Skin epidermis (tissue), 12 donors: Measurements from ENCODE around the gene SPATA16.
A peak's percentile ranks its signal among the peaks of the same experiment; 100 is the strongest.
"Not testable (repeated sequence)": the region's sequence is repeated elsewhere in the genome, so short reads cannot be mapped to it uniquely, and the experiment has no call there.

Source experiments
- H3K27ac ChIP-seq, 21 experiments: fragments of 200-600 bp; sonication (generic) in 11 of 21; one replicate each; pipeline ENCODE4 v1.5.0; 2020; ENCODE audit warnings: mild to moderate bottlenecking in 3 of 21, inconsistent platforms in 2 of 21, moderate library complexity in 2 of 21
- H3K4me3 ChIP-seq, 7 experiments: fragments of 200-600 bp; sonication (generic) in 2 of 7; one replicate each; pipeline ENCODE4 v1.5.0; 2020; ENCODE audit warnings: inconsistent platforms in 2 of 7, mild to moderate bottlenecking in 2 of 7, moderate library complexity in 1 of 7

Gene SPATA16

GRCh38 chr3:172965256-172965655 lies 175.8 kb downstream of the SPATA16 start:
- Histone ChIP-seq H3K27ac (no peak overlapping the region), H3K4me3 (no peak overlapping the region)

- not testable (repeated sequence) for H3K4me3 ChIP-seq, H3K27ac ChIP-seq
Measured at GRCh38 chr3:172960626-172961182, 180.3 kb downstream of the SPATA16 start.

- H3K27ac ChIP-seq, result no peak overlapping the region
Measured at GRCh38 chr3:172958565-172958964, 182.5 kb downstream of the SPATA16 start.

GRCh38 chr3:172953571-172953970 lies 187.5 kb downstream of the SPATA16 start:
- Histone ChIP-seq H3K4me3 (no peak overlapping the region), H3K27ac (no peak overlapping the region)

More at GRCh38 chr3:172958565-172958964, 182.5 kb downstream of the SPATA16 start:
- no peak overlapping the region for H3K4me3 ChIP-seq

GRCh38 chr3:172951511-172951910 lies 189.5 kb downstream of the SPATA16 start:
- Histone ChIP-seq H3K27ac (no peak overlapping the region), H3K4me3 (no peak overlapping the region)

GRCh38 chr3:172946061-172946460 lies 195.0 kb downstream of the SPATA16 start:
- Histone ChIP-seq H3K4me3 (no peak overlapping the region), H3K27ac (no peak overlapping the region)

GRCh38 chr3:172939651-172940293 lies 201.3 kb downstream of the SPATA16 start:
- Histone ChIP-seq H3K27ac (no peak overlapping the region), H3K4me3 (no peak overlapping the region)

GRCh38 chr3:172938788-172939187 lies 202.2 kb downstream of the SPATA16 start:
- Histone ChIP-seq H3K27ac (no peak overlapping the region), H3K4me3 (no peak overlapping the region)

GRCh38 chr3:172931746-172932285 lies 209.2 kb downstream of the SPATA16 start:
- no peak overlapping the region for H3K27ac ChIP-seq
- no peak overlapping the region for H3K4me3 ChIP-seq

GRCh38 chr3:172929451-172929850 lies 211.6 kb downstream of the SPATA16 start:
- H3K4me3 ChIP-seq, result no peak overlapping the region
- no peak overlapping the region for H3K27ac ChIP-seq

GRCh38 chr3:172924546-172924945 lies 216.5 kb downstream of the SPATA16 start:
- H3K4me3 ChIP-seq, result no peak overlapping the region
- no peak overlapping the region for H3K27ac ChIP-seq

GRCh38 chr3:172919297-172919683 lies 221.7 kb downstream of the SPATA16 start:
- H3K4me3 ChIP-seq, result no peak overlapping the region
- no peak overlapping the region for H3K27ac ChIP-seq

- Histone ChIP-seq H3K27ac (peak overlapping the region in 1 of 21 experiments; percentile 34), H3K4me3 (no peak overlapping the region)
Measured at GRCh38 chr3:172918568-172919296, 222.3 kb downstream of the SPATA16 start.

GRCh38 chr3:172918165-172918564 lies 222.9 kb downstream of the SPATA16 start:
- no peak overlapping the region for H3K27ac ChIP-seq
- no peak overlapping the region for H3K4me3 ChIP-seq

- no peak overlapping the region for H3K27ac ChIP-seq
- no peak overlapping the region for H3K4me3 ChIP-seq
Measured at GRCh38 chr3:172915911-172916514, 225.0 kb downstream of the SPATA16 start.

- no peak overlapping the region for H3K27ac ChIP-seq
- H3K4me3 ChIP-seq, result no peak overlapping the region
Measured at GRCh38 chr3:172914854-172915253, 226.2 kb downstream of the SPATA16 start.

GRCh38 chr3:172913911-172914655 lies 227.0 kb downstream of the SPATA16 start:
- Histone ChIP-seq H3K27ac (no peak overlapping the region), H3K4me3 (no peak overlapping the region)

GRCh38 chr3:172911142-172911541 lies 229.9 kb downstream of the SPATA16 start:
- Histone ChIP-seq H3K4me3 (no peak overlapping the region), H3K27ac (no peak overlapping the region)

GRCh38 chr3:172908771-172909270 lies 232.2 kb downstream of the SPATA16 start:
- Histone ChIP-seq H3K27ac (no peak overlapping the region), H3K4me3 (no peak overlapping the region)

- no peak overlapping the region for H3K27ac ChIP-seq
- H3K4me3 ChIP-seq, result no peak overlapping the region
Measured at GRCh38 chr3:172905451-172905850, 235.6 kb downstream of the SPATA16 start.
